HEK293 (cell line): ENCODE data around the gene RPL22.

ENCODE experiments used
- CTCF ChIA-PET: fragments of 350-600 bp; formaldehyde crosslinking; extraction: SDS; loops from one replicate; lab custom pipeline; 2021; ENCODE audit warnings: antibody characterized with exemption; lab: Yijun Ruan, JAX
- POLR2A ChIA-PET: fragments of 300-600 bp; formaldehyde crosslinking; extraction: SDS; loops from one replicate; lab custom pipeline; 2020; ENCODE audit warnings: antibody characterized with exemption, inconsistent platforms; lab: Yijun Ruan, JAX
- H3K27ac ChIP-seq: fragments of 200-500 bp; sonication (Bioruptor generic); 2 replicates; pipeline ENCODE4 v1.5.1; 2014; ENCODE audit warnings: low read depth, low read length, control low read depth, inconsistent platforms; ENCODE audit errors: extremely low read depth
- H3K36me3 ChIP-seq, 2 experiments: fragments of 200-500 bp in 1 of 2; sonication (Bioruptor generic) in 1 of 2; 1 replicate in 1 of 2; 2 replicates in 1 of 2; pipeline ENCODE4 v1.5.1; 2014 to 2017; ENCODE audit warnings: inconsistent platforms in 2 of 2, low read length in 2 of 2; ENCODE audit not compliant: control insufficient read depth in 2 of 2, insufficient read depth in 1 of 2
- H3K4me1 ChIP-seq: fragments of 200-500 bp; sonication (Bioruptor generic); 2 replicates; pipeline ENCODE4 v1.5.1; 2014; ENCODE audit warnings: mild to moderate bottlenecking, low read length, inconsistent platforms; ENCODE audit not compliant: control insufficient read depth, insufficient read depth
- H3K4me3 ChIP-seq: 2 replicates; pipeline ENCODE4 v1.5.1; 2011; ENCODE audit warnings: low read depth, mild to moderate bottlenecking, control low read depth, low read length, moderate library complexity
- H3K9me3 ChIP-seq: fragments of 200-500 bp; sonication (Bioruptor generic); 2 replicates; pipeline ENCODE4 v1.5.1; 2014; ENCODE audit warnings: low read depth, low read length, inconsistent platforms; ENCODE audit not compliant: control insufficient read depth, insufficient read depth
- GLIS1 ChIP-seq: fragments of 450-650 bp; formaldehyde crosslinking; IDR thresholded peaks from 2 replicates; pipeline ENCODE4 v1.5.1; 2016; ENCODE audit warnings: missing biosample characterization, missing genetic modification characterization
- HOXA7 ChIP-seq: sonication (generic); formaldehyde crosslinking; IDR thresholded peaks from 2 replicates; pipeline ENCODE4 v1.8.1; 2022; ENCODE audit warnings: missing genetic modification reagents, borderline replicate concordance
- HOXC10 ChIP-seq: sonication (generic); formaldehyde crosslinking; IDR thresholded peaks from 2 replicates; pipeline ENCODE4 v1.8.1; 2023; ENCODE audit warnings: mild to moderate bottlenecking, missing genetic modification reagents
- KLF9 ChIP-seq: fragments of 450-650 bp; formaldehyde crosslinking; IDR thresholded peaks from 2 replicates; pipeline ENCODE4 v1.5.1; 2016; ENCODE audit warnings: missing biosample characterization, missing genetic modification characterization, low read depth
- PBX3 ChIP-seq: sonication (generic); formaldehyde crosslinking; IDR thresholded peaks from 2 replicates; pipeline ENCODE4 v1.8.1; 2022; ENCODE audit warnings: mild to moderate bottlenecking, moderate library complexity, missing genetic modification reagents
- REST ChIP-seq: fragments of 450-650 bp; formaldehyde crosslinking; IDR thresholded peaks from 2 replicates; pipeline ENCODE4 v1.5.1; 2016; ENCODE audit warnings: missing biosample characterization, missing genetic modification characterization
- YY1 ChIP-seq: fragments of 450-650 bp; formaldehyde crosslinking; IDR thresholded peaks from 2 replicates; pipeline ENCODE4 v1.5.1; 2018; ENCODE audit warnings: missing biosample characterization, missing genetic modification characterization
- ZBTB20 ChIP-seq: fragments of 450-650 bp; formaldehyde crosslinking; IDR thresholded peaks from 2 replicates; pipeline ENCODE4 v1.5.1; 2016; ENCODE audit warnings: missing biosample characterization, missing genetic modification characterization
- ZBTB26 ChIP-seq: fragments of 450-650 bp; formaldehyde crosslinking; optimal IDR thresholded peaks from 2 replicates; pipeline ENCODE3; 2016; ENCODE audit warnings: missing biosample characterization, mild to moderate bottlenecking, missing genetic modification characterization
- ZBTB6 ChIP-seq: fragments of 450-650 bp; formaldehyde crosslinking; IDR thresholded peaks from 2 replicates; pipeline ENCODE4 v1.5.1; 2017; ENCODE audit warnings: missing biosample characterization, missing genetic modification characterization
- ZBTB8A ChIP-seq: fragments of 450-650 bp; formaldehyde crosslinking; IDR thresholded peaks from 2 replicates; pipeline ENCODE4 v1.5.1; 2016; ENCODE audit warnings: missing biosample characterization, missing genetic modification characterization
- ZFHX2 ChIP-seq: fragments of 450-650 bp; formaldehyde crosslinking; conservative IDR thresholded peaks from 2 replicates; pipeline ENCODE4 v1.5.1; 2016; ENCODE audit warnings: missing biosample characterization, missing genetic modification characterization
- ZNF10 ChIP-seq: fragments of 450-650 bp; formaldehyde crosslinking; IDR thresholded peaks from 2 replicates; pipeline ENCODE4 v1.5.1; 2017; ENCODE audit warnings: missing biosample characterization, missing genetic modification characterization
- ZNF112 ChIP-seq: fragments of 450-650 bp; formaldehyde crosslinking; IDR thresholded peaks from 2 replicates; pipeline ENCODE4 v1.5.0; 2017; ENCODE audit warnings: missing biosample characterization, missing genetic modification characterization
- ZNF114 ChIP-seq: fragments of 450-650 bp; formaldehyde crosslinking; IDR thresholded peaks from 2 replicates; pipeline ENCODE4 v1.5.0; 2017; ENCODE audit warnings: missing biosample characterization, missing genetic modification characterization
- ZNF132 ChIP-seq: fragments of 450-650 bp; formaldehyde crosslinking; IDR thresholded peaks from 2 replicates; pipeline ENCODE4 v1.5.1; 2017; ENCODE audit warnings: missing biosample characterization, missing genetic modification characterization, borderline replicate concordance
- ZNF18 ChIP-seq: fragments of 450-650 bp; formaldehyde crosslinking; IDR thresholded peaks from 2 replicates; pipeline ENCODE4 v1.5.1; 2016; ENCODE audit warnings: missing biosample characterization, missing genetic modification characterization
- ZNF2 ChIP-seq: fragments of 450-650 bp; formaldehyde crosslinking; IDR thresholded peaks from 2 replicates; pipeline ENCODE4 v1.5.1; 2016; ENCODE audit warnings: missing biosample characterization, missing genetic modification characterization
- ZNF239 ChIP-seq: fragments of 450-650 bp; formaldehyde crosslinking; IDR thresholded peaks from 2 replicates; pipeline ENCODE4 v1.5.1; 2016; ENCODE audit warnings: missing biosample characterization, missing genetic modification characterization
- ZNF266 ChIP-seq: fragments of 450-650 bp; formaldehyde crosslinking; IDR thresholded peaks from 2 replicates; pipeline ENCODE4 v1.5.1; 2016; ENCODE audit warnings: missing biosample characterization, missing genetic modification characterization, low read depth
- ZNF302 ChIP-seq: fragments of 450-650 bp; formaldehyde crosslinking; IDR thresholded peaks from 2 replicates; pipeline ENCODE4 v1.5.1; 2016; ENCODE audit warnings: missing biosample characterization, missing genetic modification characterization, low read depth
- ZNF488 ChIP-seq: fragments of 450-650 bp; formaldehyde crosslinking; IDR thresholded peaks from 2 replicates; pipeline ENCODE4 v1.5.1; 2016; ENCODE audit warnings: missing biosample characterization, missing genetic modification characterization
- ZNF521 ChIP-seq: fragments of 450-650 bp; formaldehyde crosslinking; IDR thresholded peaks from 2 replicates; pipeline ENCODE4 v1.5.1; 2017; ENCODE audit warnings: missing biosample characterization, mild to moderate bottlenecking, missing genetic modification characterization
- ZNF549 ChIP-seq: fragments of 450-650 bp; IDR thresholded peaks from 2 replicates; pipeline ENCODE4 v1.5.1; 2018; ENCODE audit warnings: missing biosample characterization, missing genetic modification characterization, mild to moderate bottlenecking, inconsistent platforms, moderate library complexity
- ZNF596 ChIP-seq: fragments of 450-650 bp; IDR thresholded peaks from 2 replicates; pipeline ENCODE4 v1.5.0; 2018; ENCODE audit warnings: missing biosample characterization, mild to moderate bottlenecking, missing genetic modification characterization, moderate library complexity
- ZNF610 ChIP-seq: fragments of 450-650 bp; formaldehyde crosslinking; IDR thresholded peaks from 2 replicates; pipeline ENCODE4 v1.5.1; 2016; ENCODE audit warnings: missing biosample characterization, missing genetic modification characterization, borderline replicate concordance
- ZNF660 ChIP-seq: fragments of 450-650 bp; IDR thresholded peaks from 2 replicates; pipeline ENCODE4 v1.5.1; 2018; ENCODE audit warnings: missing biosample characterization, mild to moderate bottlenecking, missing genetic modification characterization
- ZNF843 ChIP-seq: fragments of 450-650 bp; formaldehyde crosslinking; IDR thresholded peaks from 2 replicates; pipeline ENCODE4 v1.5.1; 2016; ENCODE audit warnings: missing biosample characterization, missing genetic modification characterization

The RPL22 gene

GRCh38 chr1:6235296-6235677 is 35.9 kb upstream of the RPL22 start (continued):
- TF ChIP-seq GLIS1: no peak
- no peak for TF ChIP-seq ZNF549 (tag by site-specific recombination)
- TF ChIP-seq YY1 (tag by site-specific recombination): no peak
- no peak for TF ChIP-seq ZNF521 (tag by site-specific recombination)
- TF ChIP-seq PBX3 (CRISPR knock-in tag): no peak
- TF ChIP-seq ZBTB20 (tag by site-specific recombination): no peak
- TF ChIP-seq ZBTB26 (tag by site-specific recombination): peak; percentile 52
- peak; percentile 78 for TF ChIP-seq ZFHX2 (tag by site-specific recombination)
- no peak for TF ChIP-seq ZNF302 (tag by site-specific recombination)
- TF ChIP-seq HOXC10: no peak
- TF ChIP-seq ZBTB8A: peak; percentile 67
- TF ChIP-seq ZNF488 (tag by site-specific recombination): no peak
- no peak for TF ChIP-seq HOXA7 (CRISPR knock-in tag)
- no peak for TF ChIP-seq ZNF239 (tag by site-specific recombination)
- no peak for TF ChIP-seq ZNF610 (tag by site-specific recombination)
- peak; percentile 44; the same call in 1 of the 2 replicates for TF ChIP-seq KLF9 (tag by site-specific recombination)
- TF ChIP-seq ZNF10 (tag by site-specific recombination): no peak
- no peak for TF ChIP-seq ZBTB6 (tag by site-specific recombination)
- TF ChIP-seq ZNF596 (tag by site-specific recombination): no peak

GRCh38 chr1:6234502-6235295 is 35.3 kb upstream of the RPL22 start:
- Histone ChIP-seq H3K36me3 (peaks cover 36 to 49% of the 10 kb centered on the region in 2 experiments), H3K4me3 (peak overlapping the region; percentile 92), H3K27ac (peak overlapping the region; percentile 89; the same call in 1 of the 2 replicates), H3K4me1 (no peaks in the 10 kb centered on the region), H3K9me3 (no peaks in the 10 kb centered on the region)
- ChIA-PET CTCF (interaction anchor here (0.7 to 1.2 kb wide), 4 partner anchors 10 to 203 kb away, joined by 3 to 4 read pairs (median 4); no protein-coding TSS in a partner anchor), POLR2A (interaction anchor here (0.6 to 2.4 kb wide), 9 partner anchors 8 to 225 kb away, joined by 3 to 14 read pairs (median 4); partner anchors contain the start of gene RNF207)
- TF ChIP-seq ZNF132 (tag by site-specific recombination) (no peak), ZNF660 (tag by site-specific recombination) (peak; percentile 88), ZNF2 (tag by site-specific recombination) (no peak), ZNF18 (tag by site-specific recombination) (no peak), REST (tag by site-specific recombination) (no peak), ZNF112 (no peak), ZNF266 (tag by site-specific recombination) (no peak), ZNF114 (tag by site-specific recombination) (no peak), ZNF843 (tag by site-specific recombination) (no peak), ZBTB20 (tag by site-specific recombination) (peak; percentile 54; the same call in 1 of the 2 replicates)
